ENCODE data around the gene KHDRBS2. TPM values are rescaled to one million over a fixed set of nuclear protein-coding genes. Genes with fewer than 3 reads are reported as not detected.

Gene KHDRBS2
- total and polyA plus RNA-seq, 2 experiments from 2014 or later: 5.4 to 11.7 TPM

GRCh38 chr6:61901748-61902147, 384.3 kb downstream of the KHDRBS2 start:
- TF ChIP-seq NANOG (IDR thresholded peaks at IDR 0.05; ENCODE audit: borderline replicate concordance): no peak
- no peak for TF ChIP-seq REST (IDR thresholded peaks at IDR 0.05; ENCODE audit: unreplicated experiment)
- no peak for TF ChIP-seq ZNF462 (CRISPR knock-in tag; IDR thresholded peaks at IDR 0.05)
- TF ChIP-seq STAT1 (IDR thresholded peaks at IDR 0.05; ENCODE audit: unreplicated experiment): no peak
- Histone ChIP-seq H3K27me3 (ENCODE audit: insufficient read depth) (no peaks in the 10 kb centered on the region), H3K27ac (ENCODE audit: low read depth) (no peak overlapping the region), H3F3A (replicated peaks; ENCODE audit: low read depth) (no peaks in the 10 kb centered on the region), H4K20me1 (replicated peaks; ENCODE audit: insufficient read depth) (no peaks in the 10 kb centered on the region), H3K4me2 (no peak overlapping the region), H3K9me2 (ENCODE audit: insufficient read depth) (no peaks in the 10 kb centered on the region), H3K79me2 (replicated peaks; ENCODE audit: insufficient read depth) (no peaks in the 10 kb centered on the region), H3K4me3 (no peak overlapping the region), H3K4me1 (ENCODE audit: insufficient read depth) (no peaks in the 10 kb centered on the region), H3K36me3 (ENCODE audit: insufficient read depth) (no peaks in the 10 kb centered on the region), H2AFZ (no peak overlapping the region)
- ATAC-seq (no peak), DNase-seq (ENCODE audit: low spot score) (no peak)
- no peaks in the 10 kb centered on the region; the same call in 2 of the 3 replicates for H3K9me3 Mint-ChIP-seq
- H3K4me3 Mint-ChIP-seq: no peak overlapping the region
- H3K27me3 Mint-ChIP-seq (ENCODE audit: insufficient read depth, low read depth, poor library complexity): no peaks in the 10 kb centered on the region
- H3K27ac Mint-ChIP-seq: no peak overlapping the region
- no peaks in the 10 kb centered on the region for H3K4me1 Mint-ChIP-seq
- H3K36me3 Mint-ChIP-seq (ENCODE audit: low read depth): no peaks in the 10 kb centered on the region

All from GM23338 (cell line).